Measurements from ENCODE around the gene GPRC5C.

The GPRC5C gene

DNA sequence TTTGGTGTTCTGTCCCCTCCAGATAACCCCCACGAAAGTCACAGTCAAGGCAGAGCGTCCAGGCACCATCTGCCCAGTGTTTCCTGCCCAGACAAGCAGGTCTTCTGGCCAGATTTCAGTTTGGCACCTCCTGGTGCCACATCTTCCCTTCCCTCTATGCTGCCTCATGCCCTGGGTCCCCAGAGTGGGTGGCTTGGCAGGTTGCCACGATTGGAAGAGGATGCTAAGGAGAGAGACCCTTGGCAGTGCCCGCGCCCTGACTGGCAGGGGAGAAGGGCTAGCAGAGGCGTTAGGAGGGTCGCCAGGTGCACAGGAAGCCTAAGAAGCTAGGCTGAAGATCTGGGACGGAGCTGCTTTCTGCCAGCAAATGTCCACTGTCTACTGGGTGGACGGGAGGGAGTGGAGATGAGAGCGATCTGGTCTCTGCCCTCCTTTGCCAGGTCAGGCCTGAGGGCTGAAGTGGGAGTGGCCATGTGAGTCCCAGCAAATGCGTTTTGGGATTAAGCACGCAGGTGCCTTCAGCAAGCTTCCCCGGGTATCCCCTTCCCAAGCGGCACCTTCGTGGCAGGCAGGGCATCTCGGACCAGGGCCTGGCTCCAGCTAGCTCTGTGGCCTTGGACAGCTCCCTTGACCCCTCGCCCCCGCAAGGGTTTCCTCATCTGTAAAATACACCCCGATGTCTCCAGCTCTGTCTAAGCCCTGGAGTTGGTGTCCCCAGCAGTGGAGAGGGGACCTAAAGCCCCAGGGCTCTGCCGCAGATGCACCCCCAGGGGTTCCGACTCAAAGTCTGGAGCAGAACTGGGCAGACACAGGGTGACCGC is 21.2 kb downstream of the GPRC5C start:
- no peak for DNase-seq (ENCODE audit: low read depth in 2 of 2)

DNA sequence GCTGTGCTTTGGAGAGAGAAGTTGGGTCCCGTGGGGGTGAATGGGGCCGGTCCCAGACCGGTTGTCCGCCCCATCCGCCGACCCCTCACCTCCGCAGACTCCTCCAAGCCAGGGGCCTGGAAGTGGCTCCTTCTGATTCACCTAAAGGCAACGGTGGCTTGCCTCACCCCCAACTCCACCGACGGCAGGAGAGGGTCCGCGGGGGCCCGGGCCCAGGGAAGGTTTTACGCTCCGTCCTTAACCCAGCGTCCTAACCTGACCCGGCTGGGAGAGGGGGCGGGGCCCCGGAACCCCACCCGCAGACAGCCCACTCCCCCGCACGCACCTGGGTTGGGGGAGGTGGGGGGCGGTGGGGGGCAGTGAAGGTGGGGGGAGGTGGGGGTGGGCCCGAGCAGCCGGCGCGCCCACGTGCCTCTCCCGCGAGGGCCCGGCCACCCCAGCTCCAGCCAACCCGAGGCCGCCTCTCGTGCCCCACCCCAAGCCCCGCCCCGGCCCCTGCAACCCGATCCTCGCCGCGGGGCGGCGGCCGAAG is 21.8 kb downstream of the GPRC5C start:
- no peak for DNase-seq (ENCODE audit: low read depth in 2 of 2)

DNA sequence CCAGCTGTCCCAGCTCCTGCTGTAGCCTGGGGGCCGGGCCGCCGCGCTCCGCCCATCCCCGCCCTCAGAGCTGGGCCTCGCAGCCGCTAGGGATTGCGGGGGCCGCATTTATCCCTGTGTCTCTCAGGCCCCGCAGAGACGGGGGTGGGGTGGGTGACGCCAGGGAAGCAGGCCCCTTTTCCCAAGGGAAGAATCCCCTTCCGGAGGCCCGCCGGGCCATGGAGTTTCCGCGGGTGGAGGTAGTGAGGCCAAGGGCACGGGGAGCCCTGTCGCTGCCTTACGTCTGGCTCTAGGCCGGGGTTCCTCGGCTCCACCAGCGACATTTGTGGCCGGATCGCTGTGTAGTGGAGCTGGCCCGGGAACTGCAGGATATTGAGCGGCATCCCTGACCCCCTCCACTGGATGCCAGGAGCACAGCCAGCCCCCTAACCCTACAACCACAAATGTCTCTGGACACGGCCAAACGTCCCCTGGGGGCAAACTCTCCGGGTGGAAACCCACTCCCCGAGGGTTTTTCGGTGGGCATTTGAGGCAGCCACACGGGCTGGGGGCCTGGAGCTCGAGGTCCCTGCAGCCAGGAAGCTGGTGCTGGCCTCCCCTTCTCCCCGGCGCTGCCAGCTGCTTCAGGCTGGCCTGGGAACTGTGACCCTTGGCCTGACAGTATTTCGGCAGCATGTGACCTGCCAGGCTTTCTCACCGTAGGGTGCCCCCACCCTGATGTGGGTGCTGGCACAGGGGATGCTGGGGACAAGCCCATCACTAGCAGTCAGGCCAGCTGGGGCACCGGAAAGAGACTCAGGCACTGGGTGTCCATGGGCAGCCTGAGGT is 22.5 kb downstream of the GPRC5C start:
- DNase-seq (ENCODE audit: low read depth in 2 of 2), result peak in 1 of 2 donors; percentile 61

DNA sequence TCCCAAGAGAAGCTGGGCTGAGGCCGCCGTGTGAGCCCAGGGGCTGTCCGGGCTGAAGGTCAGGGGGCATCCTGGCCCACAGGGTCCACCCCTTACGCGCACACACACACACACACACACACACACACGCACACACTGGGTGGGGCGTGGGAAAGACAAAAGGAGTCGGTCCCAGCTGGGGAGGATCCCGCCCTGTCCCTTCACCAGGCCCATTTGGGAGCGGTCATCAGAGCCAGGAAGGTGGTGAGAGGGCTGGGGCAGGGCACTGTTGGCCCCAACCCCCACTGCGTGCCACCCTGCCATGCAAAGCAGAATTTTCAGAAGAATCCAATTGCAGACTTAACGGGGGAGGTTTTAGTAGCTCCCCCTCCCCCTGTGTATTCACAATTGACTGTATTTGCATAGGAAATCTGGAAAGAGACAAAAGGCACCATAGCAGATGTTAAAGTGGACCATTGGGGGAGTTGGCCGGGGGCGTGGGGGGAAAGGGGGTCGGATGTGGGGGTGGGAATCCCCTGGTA is 23.2 kb downstream of the GPRC5C start:
- DNase-seq (ENCODE audit: low read depth in 2 of 2), result no peak

DNA sequence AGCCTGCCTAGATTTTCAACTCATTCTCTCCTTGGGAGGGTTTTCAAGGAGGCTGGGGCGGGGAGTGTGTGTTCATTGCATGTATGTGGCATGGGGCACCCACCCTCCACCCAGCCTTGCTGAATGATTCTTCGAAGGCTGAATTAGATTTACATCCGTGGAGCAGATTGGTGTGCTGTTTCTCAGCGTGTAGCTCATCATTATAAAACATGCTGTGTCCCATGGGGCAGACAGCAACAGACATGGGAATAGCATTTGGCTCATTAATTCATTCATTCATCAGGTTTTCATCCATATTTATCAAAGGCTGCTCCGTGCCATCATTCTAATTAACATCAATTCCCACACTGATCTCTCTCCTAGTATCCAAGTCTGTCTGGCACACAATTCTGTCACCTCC is 23.9 kb downstream of the GPRC5C start:
- no peak for DNase-seq (ENCODE audit: low read depth in 2 of 2)

DNA sequence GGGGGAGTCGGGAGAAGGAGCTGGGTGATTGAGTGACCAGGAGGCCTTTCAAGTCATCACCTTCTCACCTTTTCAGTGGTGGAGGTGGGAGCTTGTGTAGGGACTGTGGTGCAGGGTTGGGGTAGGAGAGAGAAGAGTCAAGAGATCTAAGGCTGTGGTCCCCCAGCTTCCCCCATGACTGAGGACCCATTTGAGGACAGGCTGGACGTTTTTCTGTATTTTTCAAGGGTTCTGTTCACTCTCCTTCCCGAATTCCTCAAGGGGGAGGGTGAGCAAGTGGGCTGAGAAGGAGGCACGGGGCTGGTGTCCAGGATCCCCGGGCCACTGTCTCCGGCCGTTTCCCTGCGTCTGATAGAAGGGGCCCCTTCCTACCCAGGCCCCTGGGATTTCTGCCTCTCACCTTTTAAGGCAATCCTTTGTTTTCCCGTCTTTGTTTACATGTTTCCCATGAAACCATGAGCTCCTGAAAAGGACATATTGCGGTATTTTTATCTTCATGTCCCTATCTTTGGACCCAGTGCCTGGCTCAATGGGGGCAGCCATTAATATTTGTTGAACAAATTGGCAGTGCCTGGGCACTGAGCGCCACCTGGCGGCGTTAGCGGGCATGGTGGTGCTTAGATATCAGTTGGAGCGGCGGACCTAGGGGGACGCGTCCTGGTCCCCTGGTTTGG is 25.4 kb downstream of the GPRC5C start:
- DNase-seq (ENCODE audit: low read depth in 2 of 2), result peak; percentile 42 to 57

DNA sequence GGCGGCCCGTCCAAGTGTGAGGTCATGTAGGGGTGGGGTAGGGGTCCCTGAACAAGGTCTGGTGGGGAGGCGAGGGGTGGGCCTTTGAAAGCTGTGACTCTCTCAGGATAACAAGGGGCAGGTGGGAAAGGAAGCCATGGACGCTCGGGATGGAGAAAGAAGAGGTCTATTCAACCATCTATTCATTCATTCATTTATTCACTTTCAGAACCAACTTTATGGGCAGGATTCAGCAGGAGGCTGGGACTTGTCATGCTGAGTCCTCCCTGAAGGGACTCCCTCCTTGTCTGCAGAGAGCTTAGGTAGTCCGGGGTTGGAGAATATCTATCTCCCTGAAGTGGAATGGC is 25.9 kb downstream of the GPRC5C start:
- no peak for DNase-seq (ENCODE audit: low read depth in 2 of 2)

DNA sequence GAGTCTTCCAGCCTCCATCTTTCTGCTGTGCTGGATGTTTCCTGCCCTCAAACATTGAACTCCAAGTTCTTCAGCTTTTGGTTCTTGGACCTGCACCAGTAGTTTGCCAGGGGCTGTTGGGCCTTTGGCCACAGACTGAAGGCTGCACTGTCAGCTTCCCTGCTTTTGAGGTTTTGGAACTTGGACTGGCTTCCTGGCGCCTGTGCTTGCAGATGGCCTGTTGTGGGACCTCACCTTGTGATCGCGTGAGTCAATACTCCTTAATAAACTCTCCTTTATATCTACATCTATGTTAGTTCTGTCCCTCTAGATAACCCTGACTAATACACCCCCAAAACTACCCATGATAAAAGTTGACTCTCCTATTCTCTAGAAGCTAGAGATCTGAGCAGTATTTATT is 26.9 kb downstream of the GPRC5C start:
- no peak for DNase-seq (ENCODE audit: low read depth in 2 of 2)

DNA sequence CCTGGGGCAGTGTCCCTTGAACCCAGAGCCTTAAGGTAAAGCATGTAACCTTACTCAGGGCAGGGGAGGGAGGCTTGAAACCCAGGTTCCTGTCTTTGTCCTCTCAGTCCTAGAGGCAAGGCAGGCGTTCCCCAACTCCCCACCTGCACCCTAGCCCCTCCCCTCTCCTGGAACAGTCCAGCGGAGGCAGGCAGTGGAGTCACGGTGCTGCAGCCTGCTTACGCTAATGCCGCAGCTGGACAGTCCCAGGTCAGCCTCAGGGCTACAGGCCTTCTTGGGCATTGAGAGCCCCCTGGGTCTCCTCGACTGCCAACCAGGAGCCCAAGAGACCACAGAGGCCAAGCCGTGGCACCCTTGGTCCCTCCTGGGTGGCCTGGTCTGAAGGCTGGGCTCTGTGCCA is 27.7 kb downstream of the GPRC5C start:
- DNase-seq (ENCODE audit: low read depth in 2 of 2), result no peak

DNA sequence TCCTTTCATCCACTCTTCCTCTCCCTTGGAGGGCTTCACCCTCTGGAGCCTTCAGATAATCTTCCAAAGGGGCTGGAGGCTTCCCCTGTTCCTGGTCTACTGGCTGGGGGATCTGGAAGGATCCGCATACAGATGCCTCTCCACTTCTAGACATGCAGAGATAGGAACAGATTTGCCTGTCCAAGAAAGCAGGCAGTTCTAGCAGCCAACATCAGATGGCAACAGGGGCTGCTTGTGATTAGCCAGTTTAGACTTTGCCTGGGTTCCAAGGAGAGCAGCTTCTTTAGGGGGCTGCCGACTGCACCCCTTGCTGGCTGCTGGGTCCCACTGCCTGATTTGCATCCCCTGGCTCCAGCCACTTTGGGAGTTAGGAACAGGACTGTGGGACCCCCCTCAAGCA is 28.4 kb downstream of the GPRC5C start:
- DNase-seq (ENCODE audit: low read depth in 2 of 2), result no peak

DNA sequence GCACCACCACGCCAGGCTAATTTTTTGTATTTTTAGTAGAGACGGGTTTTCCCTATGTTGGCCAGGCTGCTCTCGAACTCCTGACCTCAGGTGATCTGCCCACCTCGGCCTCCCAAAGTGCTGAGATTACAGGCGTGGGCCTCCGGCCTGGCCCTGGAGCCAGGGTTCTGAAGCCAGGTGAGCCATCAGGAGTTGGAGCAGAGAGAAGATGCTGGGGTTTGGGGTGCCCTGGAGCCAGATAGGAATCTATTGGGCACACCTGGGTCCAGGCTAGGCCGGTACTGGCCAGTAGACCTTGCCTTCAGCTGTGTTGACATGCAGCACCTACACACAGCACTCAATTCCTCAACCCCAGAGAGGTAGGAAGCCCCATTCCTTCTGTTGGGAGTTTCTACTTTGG is 29.1 kb downstream of the GPRC5C start:
- DNase-seq (ENCODE audit: low read depth in 2 of 2), result no peak

DNA sequence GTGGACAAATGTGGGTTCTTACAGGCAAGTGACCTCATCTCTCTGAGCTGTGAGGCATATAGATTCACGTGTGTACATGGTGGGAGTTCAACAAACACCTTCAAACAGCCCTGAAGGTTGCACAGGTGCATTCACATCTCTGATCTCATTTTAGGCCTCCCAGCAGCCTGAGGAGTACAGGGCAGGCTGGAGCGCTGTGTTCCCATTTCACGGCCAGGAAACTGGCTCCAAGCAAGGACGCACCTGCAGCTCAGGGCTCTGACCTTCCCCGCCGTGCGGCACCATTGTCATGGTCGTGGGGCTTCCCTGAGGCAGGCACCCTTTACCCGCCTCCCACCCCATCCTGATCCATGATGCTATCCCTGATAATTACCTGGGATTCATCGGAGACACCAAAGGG is 29.7 kb downstream of the GPRC5C start:
- DNase-seq (ENCODE audit: low read depth in 2 of 2), result no peak

DNA sequence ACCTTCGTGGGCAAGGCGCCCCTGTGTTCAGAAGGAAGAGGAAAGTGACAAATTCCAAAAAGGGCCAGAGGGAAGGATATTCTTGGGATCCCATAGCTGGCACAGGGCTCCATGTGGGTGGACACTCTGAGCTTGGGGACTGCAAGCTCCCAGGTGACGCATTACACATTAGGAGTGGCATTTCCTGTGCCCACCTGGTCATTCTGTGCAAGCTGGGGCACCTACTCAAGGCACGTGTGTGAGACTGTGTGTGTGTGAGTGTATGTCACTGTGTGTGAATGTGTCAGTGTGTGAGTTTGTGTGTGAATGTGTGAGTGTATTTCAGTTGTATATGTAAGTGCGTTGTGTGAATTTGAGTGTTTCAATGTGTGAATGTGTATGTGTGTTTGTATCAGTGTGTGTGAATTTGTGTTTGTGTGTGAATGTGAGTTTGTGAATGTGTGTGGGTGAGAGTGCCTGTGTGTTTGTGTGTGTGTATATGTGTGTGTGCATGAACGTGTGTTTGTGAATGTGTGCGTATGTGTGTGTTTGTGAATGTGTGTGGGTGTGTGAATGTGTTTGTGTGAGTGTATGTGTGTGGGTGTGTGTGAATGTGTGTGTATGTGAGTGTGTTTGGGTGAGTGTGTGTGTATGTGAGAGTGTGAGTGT is 33.0 kb downstream of the GPRC5C start:
- no peak for DNase-seq (ENCODE audit: low read depth in 2 of 2)

DNA sequence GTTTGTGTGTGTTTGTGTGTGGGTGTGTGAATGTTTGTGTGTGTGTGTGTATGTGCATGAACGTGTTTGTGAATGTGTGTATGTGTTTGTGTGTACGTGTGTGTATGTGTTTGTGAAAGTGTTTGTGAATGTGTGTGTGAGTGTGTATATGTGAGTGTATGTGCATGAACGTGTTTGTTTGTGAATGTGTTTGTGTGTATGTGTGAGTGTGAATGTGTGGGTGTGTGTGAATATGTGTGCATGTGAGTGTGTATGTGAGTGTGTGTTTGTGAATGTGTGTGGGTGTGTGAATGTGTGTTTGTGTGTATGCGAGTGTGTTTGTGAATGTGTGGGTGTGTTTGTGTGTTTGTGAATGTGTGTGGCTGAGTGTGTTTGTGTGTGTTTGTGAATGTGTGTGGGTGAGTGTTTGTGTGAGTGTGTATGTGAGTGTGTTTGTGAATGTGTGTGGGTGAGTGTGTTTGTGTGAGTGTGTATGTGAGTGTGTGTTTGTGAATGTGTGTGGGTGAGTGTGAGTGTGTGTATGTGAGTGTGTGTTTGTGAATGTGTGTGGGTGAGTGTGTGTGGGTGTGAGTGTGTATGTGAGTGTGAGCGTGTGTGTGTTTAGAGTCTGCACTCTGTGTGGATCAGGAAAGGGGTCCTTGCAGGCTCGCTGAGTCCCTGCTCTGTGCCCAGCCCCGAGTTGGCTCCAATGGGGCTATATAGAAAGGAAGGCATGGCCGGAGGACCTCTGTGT is 33.7 kb downstream of the GPRC5C start:
- no peak for DNase-seq (ENCODE audit: low read depth in 2 of 2)

DNA sequence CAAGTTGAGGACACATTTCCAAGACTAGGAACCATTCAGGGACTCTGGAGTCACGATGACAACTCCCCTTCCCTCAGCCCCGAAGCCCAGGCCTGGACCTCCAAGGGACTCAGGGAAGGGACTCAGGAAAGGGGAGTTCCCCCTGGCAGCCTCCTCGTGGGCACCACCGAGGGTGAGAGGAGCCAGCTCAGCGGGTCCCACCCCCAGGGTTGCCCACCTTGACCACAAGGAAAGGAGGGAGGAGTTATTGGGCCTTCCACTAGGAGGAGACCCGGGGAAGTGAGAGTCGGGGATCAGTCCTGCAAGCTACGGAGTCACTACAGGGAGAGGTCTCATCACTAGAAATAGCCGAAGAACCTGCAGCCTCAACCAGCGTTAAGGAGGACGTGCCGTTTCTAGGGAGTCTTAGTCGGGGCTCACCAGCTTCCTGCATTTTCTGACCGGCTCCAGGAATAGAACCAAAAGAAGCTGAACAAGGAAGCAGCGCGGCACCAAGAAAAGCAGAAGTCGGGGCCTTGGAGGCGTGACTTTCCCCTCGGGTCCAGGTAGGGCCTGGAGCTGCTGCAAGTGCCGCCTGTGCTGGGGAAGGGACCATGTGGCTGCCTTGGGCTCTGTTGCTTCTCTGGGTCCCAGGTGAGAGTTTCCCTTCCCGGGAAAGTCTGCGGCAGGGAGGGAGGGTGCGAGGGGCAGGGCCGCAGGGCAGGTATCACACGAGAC is 34.4 kb downstream of the GPRC5C start, which contains the start of gene CD300A:
Gene CD300A, plus strand, starts transcription at position 524 of the 717 bp plus-strand sequence. Its CDS starts 70 bp downstream, at position 594.
- DNase-seq (ENCODE audit: low read depth in 2 of 2), result no peak

DNA sequence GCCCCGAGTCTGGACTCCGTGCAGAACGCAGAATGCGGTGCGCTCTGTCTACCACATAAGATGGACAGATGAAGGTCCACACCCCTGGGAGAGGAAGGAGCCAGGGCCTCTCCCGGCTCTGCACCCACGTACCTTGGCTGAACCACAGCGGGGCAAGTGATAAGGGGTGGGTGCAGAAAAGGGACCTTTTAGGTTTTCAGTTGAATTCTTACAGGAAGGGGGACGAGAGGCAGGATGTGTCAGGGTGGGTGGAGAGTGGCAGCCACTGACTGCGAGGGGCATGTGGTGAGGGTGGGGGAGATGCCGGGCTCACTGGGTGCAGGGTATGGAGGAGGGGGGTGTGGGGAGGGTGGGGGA is 34.9 kb downstream of the GPRC5C start:
- DNase-seq (ENCODE audit: low read depth in 2 of 2), result no peak

DNA sequence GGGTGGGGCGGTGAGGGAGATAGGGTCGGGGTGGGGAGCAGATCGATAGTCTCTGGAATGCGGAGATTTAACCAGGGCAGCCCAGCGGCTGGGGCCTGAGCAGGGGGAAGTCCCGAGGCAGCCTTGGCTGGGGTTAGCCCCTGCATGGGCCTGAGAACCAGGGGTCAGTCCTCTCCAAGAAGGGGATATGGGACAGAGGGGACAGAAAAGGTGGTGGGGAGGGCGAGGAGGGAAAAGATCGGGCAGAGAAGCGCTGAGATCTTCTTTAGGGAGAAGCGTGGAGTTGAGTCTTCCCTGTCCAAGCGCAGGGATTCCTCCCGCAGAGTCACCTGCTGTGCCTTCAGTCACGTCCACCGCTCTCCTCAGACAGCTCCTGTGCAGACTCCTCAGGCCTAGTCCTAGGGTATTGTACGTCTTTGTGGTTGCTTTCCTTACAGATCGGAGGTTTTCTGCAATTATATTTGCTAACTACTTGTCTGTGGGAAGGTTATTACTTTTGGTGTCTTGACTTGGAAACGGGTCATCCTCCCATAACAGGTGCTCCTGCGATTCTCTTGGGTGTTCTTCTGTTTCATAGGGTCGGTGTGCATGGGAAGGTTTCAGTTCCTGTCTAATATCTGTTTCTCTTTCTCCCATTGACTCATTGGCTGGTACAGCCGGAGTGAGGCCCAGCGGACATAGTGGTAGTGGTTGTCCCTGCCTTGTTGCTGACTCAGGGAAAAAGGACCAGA is 35.5 kb downstream of the GPRC5C start:
- no peak for DNase-seq (ENCODE audit: low read depth in 2 of 2)

DNA sequence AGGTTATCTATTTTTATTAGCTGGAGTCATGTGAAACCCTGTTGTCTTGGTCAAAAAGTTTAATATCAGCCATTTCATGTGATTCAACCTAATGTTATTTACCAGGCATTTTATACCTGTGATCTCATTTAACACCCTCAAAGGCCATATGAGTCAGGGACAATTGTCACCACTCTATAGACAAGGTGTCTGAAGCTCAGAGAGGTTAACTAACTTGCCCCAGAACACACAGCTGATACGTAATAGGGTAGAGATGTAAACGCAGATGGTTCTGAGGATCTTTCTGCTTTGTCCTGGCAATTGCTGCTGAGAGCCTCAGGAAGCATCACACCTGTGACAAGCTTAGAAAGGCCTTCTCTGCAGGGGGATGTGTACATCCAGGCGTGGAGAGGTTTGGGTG is 39.5 kb downstream of the GPRC5C start:
- no peak for DNase-seq (ENCODE audit: low read depth in 2 of 2)

DNA sequence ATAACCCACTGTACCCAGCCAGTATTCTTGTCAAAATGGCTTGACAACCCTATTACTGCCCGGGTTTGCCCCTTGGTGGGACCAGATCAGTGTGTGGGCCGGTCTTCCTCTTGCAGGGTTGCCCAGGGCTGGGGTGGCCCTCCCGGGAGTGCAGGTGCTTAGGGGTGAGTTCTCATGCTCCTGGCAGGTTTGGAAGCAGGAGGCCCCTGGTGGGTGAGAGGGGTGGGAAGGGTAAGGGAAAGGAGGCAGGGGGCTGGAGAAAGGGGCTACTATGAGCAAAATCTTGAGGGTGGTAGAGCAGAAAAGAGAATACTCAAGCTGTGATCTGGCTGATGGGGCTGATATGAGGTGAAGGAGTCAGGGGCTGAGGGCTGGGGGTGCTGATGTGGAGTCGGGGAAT is 41.0 kb downstream of the GPRC5C start:
- DNase-seq (ENCODE audit: low read depth in 2 of 2), result no peak

DNA sequence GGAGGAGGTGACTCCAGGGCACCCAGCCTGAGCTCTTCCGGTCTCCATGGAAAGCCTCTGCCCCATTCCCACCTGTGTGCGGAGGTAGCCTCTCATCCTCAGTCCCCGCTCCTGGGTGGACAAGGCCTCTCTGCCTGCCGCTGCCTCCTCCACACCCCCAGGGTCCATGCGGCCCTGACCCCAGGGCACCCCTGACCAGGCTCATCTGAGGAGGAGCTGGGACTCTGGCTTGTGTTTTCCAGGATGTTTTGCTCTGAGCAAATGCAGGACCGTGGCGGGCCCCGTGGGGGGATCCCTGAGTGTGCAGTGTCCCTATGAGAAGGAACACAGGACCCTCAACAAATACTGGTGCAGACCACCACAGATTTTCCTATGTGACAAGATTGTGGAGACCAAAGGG is 41.4 kb downstream of the GPRC5C start:
- no peak for DNase-seq (ENCODE audit: low read depth in 2 of 2)

Data from stimulated activated CD8-positive, alpha-beta memory T cell treated with anti-CD3 and anti-CD28 coated beads, Interleukin-7, amount 100 ng/mL, for 4 hours (primary cell).